HepG2 (cell line): ENCODE measurements around the gene SLC22A7. TPM values are rescaled to one million over a fixed set of nuclear protein-coding genes. Genes with fewer than 3 reads are reported as not detected.

ENCODE experiments used
- ARHGAP35 ChIP-seq: sonication (generic); formaldehyde crosslinking; IDR thresholded peaks from 2 replicates; pipeline ENCODE4 v1.9.0; 2022; ENCODE audit warnings: mild to moderate bottlenecking, inconsistent platforms, moderate library complexity, missing genetic modification reagents, borderline replicate concordance
- KLF6 ChIP-seq: IDR thresholded peaks from 2 replicates; pipeline ENCODE4 v1.8.0; 2016; ENCODE audit warnings: missing biosample characterization, missing genetic modification reagents
- PATZ1 ChIP-seq: sonication (generic); formaldehyde crosslinking; IDR thresholded peaks from 2 replicates; pipeline ENCODE4 v1.4.0; 2020; ENCODE audit warnings: missing genetic modification reagents
- SALL1 ChIP-seq: sonication (generic); formaldehyde crosslinking; IDR thresholded peaks from 2 replicates; pipeline ENCODE4 v1.8.0; 2022; ENCODE audit warnings: mild to moderate bottlenecking, missing genetic modification reagents
- SRF ChIP-seq: IDR thresholded peaks from 2 replicates; pipeline ENCODE4 v1.6.1; 2011; ENCODE audit warnings: mild to moderate bottlenecking, low read depth, low read length, moderate library complexity
- SYNCRIP ChIP-seq: fragments of 200-400 bp; formaldehyde crosslinking; IDR thresholded peaks from 2 replicates; pipeline ENCODE4 v1.6.1; 2018; ENCODE audit warnings: mild to moderate bottlenecking, low read depth, low read length; ENCODE audit not compliant: insufficient read depth
- TCF7L2 ChIP-seq: IDR thresholded peaks from 2 replicates; pipeline ENCODE4 v1.6.1; 2011; ENCODE audit warnings: mild to moderate bottlenecking, low read depth, low read length, moderate library complexity
- WIZ ChIP-seq: sonication (generic); formaldehyde crosslinking; IDR thresholded peaks from 2 replicates; pipeline ENCODE4 v1.5.1; 2020; ENCODE audit warnings: mild to moderate bottlenecking, missing genetic modification reagents
- ZNF143 ChIP-seq: sonication (generic); formaldehyde crosslinking; IDR thresholded peaks from 2 replicates; pipeline ENCODE4 v1.4.0; 2020; ENCODE audit warnings: missing genetic modification reagents
- ZNF616 ChIP-seq: sonication (generic); formaldehyde crosslinking; IDR thresholded peaks from 2 replicates; pipeline ENCODE4 v1.5.0; 2020; ENCODE audit warnings: low read depth, mild to moderate bottlenecking, missing genetic modification reagents
- ZNF639 ChIP-seq: conservative IDR thresholded peaks from 2 replicates; pipeline ENCODE4 v1.6.1; 2018; ENCODE audit warnings: missing genetic modification reagents
- ZNF747 ChIP-seq: sonication (generic); formaldehyde crosslinking; IDR thresholded peaks from 2 replicates; pipeline ENCODE4 v1.8.1; 2023; ENCODE audit warnings: missing genetic modification reagents, mild to moderate bottlenecking, borderline replicate concordance
- polyA plus RNA-seq, 8 experiments: library from polyadenylated mRNA; depleted of rRNA in 3 of 8; stranded (reverse) in 7 of 8; unstranded in 1 of 8; fragments of >200 nt; fragmentation: Illumina TruSeq in 4 of 8; extraction: Trizol in 4 of 8; gene quantifications; 2 replicates each; pipeline versions ENCODE4 v1.2.1 to v1.2.3, GENCODE V29; 2011 to 2016; ENCODE audit warnings: low read depth in 4 of 8, missing spikeins in 1 of 8, mixed read lengths in 1 of 8; ENCODE audit not compliant: insufficient read depth in 1 of 8
- total RNA-seq, 5 experiments: library from RNA; depleted of rRNA; stranded (reverse); fragments of >200 nt; fragmentation: Illumina TruSeq; extraction: Trizol; gene quantifications; 2 replicates each; pipeline ENCODE4 v1.2.3, GENCODE V29; 2016; ENCODE audit warnings: low read depth in 1 of 5
- TF ChIP-seq, protein P1 (sequence below): sonication (generic); formaldehyde crosslinking; IDR thresholded peaks from one replicate; pipeline ENCODE4 v1.5.1; 2020; ENCODE audit warnings: mild to moderate bottlenecking, missing genetic modification reagents; ENCODE audit errors: not compliant biosample characterization

Gene SLC22A7
- total and polyA plus RNA-seq, 2 of the 13 experiments (the other 11 are each of a cell fraction or from before 2014, with no cell fraction given) = 5.3 to 22.6 TPM

DNA sequence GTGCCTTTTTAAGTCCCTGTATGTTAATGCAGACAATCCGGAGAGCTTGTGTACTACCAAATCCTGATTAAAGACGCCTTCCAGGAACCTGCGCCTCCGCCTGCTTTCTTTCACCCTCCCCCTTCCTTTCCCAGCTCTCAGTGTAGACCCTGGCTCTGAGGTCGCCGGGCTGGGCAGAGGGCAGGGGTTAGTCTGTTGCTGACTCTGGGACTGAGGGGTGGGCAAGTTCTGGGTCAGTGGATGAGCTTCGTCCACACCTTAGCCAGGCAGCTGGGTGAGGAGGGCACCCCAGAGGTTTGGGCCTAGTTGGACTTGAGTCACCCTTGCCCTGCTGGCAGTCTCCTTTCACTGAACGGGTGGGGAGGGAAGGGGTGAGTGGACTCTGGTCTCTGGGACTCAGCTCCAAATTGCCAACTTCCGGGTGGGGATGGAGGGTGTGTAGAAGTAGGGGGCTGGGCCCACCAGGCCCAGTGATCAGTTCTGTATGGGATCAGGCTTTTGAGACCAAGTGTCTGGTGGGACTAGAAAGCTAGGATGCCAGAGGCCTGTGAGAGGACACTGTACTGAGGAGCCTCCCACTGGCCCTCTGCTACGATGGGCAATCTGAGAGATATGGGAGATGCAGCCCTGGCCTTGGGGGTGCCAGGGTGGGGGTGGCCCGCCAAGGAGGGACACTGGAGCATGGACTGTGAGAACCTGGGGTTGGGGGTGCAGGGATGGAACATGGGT is 21.3 kb upstream of the SLC22A7 start (continued):
- TF ChIP-seq, protein P1, sequence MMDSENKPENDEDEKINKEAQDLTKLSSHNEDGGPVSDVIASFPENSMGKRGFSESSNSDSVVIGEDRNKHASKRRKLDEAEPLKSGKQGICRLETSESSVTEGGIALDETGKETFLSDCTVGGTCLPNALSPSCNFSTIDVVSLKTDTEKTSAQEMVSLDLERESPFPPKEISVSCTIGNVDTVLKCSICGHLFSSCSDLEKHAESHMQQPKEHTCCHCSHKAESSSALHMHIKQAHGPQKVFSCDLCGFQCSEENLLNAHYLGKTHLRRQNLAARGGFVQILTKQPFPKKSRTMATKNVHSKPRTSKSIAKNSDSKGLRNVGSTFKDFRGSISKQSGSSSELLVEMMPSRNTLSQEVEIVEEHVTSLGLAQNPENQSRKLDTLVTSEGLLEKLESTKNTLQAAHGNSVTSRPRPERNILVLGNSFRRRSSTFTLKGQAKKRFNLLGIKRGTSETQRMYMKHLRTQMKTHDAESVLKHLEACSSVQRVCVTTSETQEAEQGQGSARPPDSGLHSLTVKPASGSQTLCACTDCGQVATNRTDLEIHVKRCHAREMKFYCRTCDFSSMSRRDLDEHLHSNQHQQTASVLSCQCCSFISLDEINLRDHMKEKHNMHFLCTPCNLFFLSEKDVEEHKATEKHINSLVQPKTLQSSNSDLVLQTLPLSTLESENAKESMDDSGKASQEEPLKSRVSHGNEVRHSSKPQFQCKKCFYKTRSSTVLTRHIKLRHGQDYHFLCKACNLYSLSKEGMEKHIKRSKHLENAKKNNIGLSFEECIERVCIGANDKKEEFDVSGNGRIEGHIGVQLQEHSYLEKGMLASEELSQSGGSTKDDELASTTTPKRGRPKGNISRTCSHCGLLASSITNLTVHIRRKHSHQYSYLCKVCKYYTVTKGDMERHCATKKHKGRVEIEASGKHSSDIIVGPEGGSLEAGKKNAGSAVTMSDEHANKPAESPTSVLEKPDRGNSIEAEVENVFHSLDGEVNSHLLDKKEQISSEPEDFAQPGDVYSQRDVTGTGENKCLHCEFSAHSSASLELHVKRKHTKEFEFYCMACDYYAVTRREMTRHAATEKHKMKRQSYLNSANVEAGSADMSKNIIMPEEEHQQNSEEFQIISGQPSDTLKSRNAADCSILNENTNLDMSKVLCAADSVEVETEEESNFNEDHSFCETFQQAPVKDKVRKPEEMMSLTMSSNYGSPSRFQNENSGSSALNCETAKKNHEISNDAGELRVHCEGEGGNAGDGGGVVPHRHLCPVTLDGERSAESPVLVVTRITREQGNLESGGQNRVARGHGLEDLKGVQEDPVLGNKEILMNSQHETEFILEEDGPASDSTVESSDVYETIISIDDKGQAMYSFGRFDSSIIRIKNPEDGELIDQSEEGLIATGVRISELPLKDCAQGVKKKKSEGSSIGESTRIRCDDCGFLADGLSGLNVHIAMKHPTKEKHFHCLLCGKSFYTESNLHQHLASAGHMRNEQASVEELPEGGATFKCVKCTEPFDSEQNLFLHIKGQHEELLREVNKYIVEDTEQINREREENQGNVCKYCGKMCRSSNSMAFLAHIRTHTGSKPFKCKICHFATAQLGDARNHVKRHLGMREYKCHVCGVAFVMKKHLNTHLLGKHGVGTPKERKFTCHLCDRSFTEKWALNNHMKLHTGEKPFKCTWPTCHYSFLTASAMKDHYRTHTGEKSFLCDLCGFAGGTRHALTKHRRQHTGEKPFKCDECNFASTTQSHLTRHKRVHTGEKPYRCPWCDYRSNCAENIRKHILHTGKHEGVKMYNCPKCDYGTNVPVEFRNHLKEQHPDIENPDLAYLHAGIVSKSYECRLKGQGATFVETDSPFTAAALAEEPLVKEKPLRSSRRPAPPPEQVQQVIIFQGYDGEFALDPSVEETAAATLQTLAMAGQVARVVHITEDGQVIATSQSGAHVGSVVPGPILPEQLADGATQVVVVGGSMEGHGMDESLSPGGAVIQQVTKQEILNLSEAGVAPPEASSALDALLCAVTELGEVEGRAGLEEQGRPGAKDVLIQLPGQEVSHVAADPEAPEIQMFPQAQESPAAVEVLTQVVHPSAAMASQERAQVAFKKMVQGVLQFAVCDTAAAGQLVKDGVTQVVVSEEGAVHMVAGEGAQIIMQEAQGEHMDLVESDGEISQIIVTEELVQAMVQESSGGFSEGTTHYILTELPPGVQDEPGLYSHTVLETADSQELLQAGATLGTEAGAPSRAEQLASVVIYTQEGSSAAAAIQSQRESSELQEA (CRISPR knock-in tag) = peak; percentile 5
- TF ChIP-seq PATZ1 (CRISPR knock-in tag) (peak; percentile 93), WIZ (no peak), ZNF639 (CRISPR knock-in tag) (no peak), SRF (0 out of 2 replicates have a peak, but pooled peaks have one; percentile 36), SYNCRIP (no peak), ZNF143 (CRISPR knock-in tag) (no peak), KLF6 (CRISPR knock-in tag) (no peak), SALL1 (CRISPR knock-in tag) (peak; percentile 88), TCF7L2 (no peak), ZNF747 (CRISPR knock-in tag) (peak; percentile 46; the same call in 1 of the 2 replicates), ZNF616 (CRISPR knock-in tag) (0 out of 2 replicates have a peak, but pooled peaks have one; percentile 53), ARHGAP35 (CRISPR knock-in tag) (no peak)
